ENCODE results near the gene AXL.

GRCh38 chr19:41296433-41296871 is 77.4 kb downstream of the AXL start:
- TF ChIP-seq, protein P1, sequence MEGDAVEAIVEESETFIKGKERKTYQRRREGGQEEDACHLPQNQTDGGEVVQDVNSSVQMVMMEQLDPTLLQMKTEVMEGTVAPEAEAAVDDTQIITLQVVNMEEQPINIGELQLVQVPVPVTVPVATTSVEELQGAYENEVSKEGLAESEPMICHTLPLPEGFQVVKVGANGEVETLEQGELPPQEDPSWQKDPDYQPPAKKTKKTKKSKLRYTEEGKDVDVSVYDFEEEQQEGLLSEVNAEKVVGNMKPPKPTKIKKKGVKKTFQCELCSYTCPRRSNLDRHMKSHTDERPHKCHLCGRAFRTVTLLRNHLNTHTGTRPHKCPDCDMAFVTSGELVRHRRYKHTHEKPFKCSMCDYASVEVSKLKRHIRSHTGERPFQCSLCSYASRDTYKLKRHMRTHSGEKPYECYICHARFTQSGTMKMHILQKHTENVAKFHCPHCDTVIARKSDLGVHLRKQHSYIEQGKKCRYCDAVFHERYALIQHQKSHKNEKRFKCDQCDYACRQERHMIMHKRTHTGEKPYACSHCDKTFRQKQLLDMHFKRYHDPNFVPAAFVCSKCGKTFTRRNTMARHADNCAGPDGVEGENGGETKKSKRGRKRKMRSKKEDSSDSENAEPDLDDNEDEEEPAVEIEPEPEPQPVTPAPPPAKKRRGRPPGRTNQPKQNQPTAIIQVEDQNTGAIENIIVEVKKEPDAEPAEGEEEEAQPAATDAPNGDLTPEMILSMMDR (IDR thresholded peaks at IDR 0.05; ENCODE audit: extremely low read depth in 1 of 2, insufficient read depth in 1 of 2, low read depth in 1 of 2, low read length in 2 of 2) = no peak
- no peak for TF ChIP-seq EZH2 (IDR thresholded peaks at IDR 0.05; ENCODE audit: borderline replicate concordance, low read depth, low read length, severe bottlenecking)
- TF ChIP-seq FOS (IDR thresholded peaks at IDR 0.05; ENCODE audit: borderline replicate concordance, insufficient read depth, low read length) = no peak
- no peak for TF ChIP-seq POLR2A (IDR thresholded peaks at IDR 0.05; ENCODE audit: low read depth, low read length)
- no peak for TF ChIP-seq MYC (IDR thresholded peaks at IDR 0.05; ENCODE audit: low read depth, low read length)
- no peak for TF ChIP-seq JUN (IDR thresholded peaks at IDR 0.05; ENCODE audit: borderline replicate concordance, insufficient read depth, insufficient read length, low read depth)
- no peak for TF ChIP-seq POLR2AphosphoS5 (IDR thresholded peaks at IDR 0.05; ENCODE audit: insufficient read depth, low read depth, low read length)
- TF ChIP-seq MAX (IDR thresholded peaks at IDR 0.05; ENCODE audit: insufficient read depth, insufficient read length) = no peak

Data from endothelial cell of umbilical vein (primary cell).